ENCODE measurements around the gene HCN2.

GRCh38 chr19:644789-645188, 55.1 kb downstream of the HCN2 start:
- TF ChIP-seq CTCF (tag by site-specific recombination; IDR thresholded peaks at IDR 0.05) (no peak), TSHZ1 (tag by site-specific recombination; IDR thresholded peaks at IDR 0.05; ENCODE audit: borderline replicate concordance) (no peak), ZNF18 (tag by site-specific recombination; IDR thresholded peaks at IDR 0.05) (no peak)
